GM12873 (cell line): ENCODE results near the gene VPS4A.

ENCODE experiments used
- CTCF ChIP-seq: IDR thresholded peaks from 2 replicates; pipeline ENCODE4 v1.5.1; 2012; ENCODE audit warnings: low read depth, mild to moderate bottlenecking, moderate library complexity, low read length, control low read depth; ENCODE audit not compliant: insufficient read depth; ENCODE audit errors: missing control alignments

The VPS4A gene

GRCh38 chr16:69323415-69323814 is 12.3 kb downstream of the VPS4A start:
- TF ChIP-seq CTCF: no peak

GRCh38 chr16:69324013-69324531 is 12.9 kb downstream of the VPS4A start:
- TF ChIP-seq CTCF: no peak

GRCh38 chr16:69324585-69325253 is 13.6 kb downstream of the VPS4A start:
- TF ChIP-seq CTCF: no peak

GRCh38 chr16:69325784-69326171 is 14.6 kb downstream of the VPS4A start:
- no peak for TF ChIP-seq CTCF

- TF ChIP-seq CTCF: no peak
Measured at GRCh38 chr16:69326172-69326873, 15.2 kb downstream of the VPS4A start.

GRCh38 chr16:69327585-69328310 is 16.6 kb downstream of the VPS4A start:
- TF ChIP-seq CTCF: no peak

GRCh38 chr16:69328854-69329316 is 17.7 kb downstream of the VPS4A start:
- TF ChIP-seq CTCF: no peak
